WTC11 (cell line): ENCODE measurements around the gene RNF214. TPM values are rescaled to one million over a fixed set of nuclear protein-coding genes. Genes with fewer than 3 reads are reported as not detected.

Source experiments
- ATAC-seq: fragments of 200-7000 bp; cut with Tn5 transposase; 2 replicates; pipeline ENCODE4 v1.10.0; 2021; ENCODE audit warnings: mild to moderate bottlenecking, moderate library complexity
- CTCF ChIA-PET: fragments of 300-600 bp; sonication (Branson Sonifier 250); formaldehyde crosslinking; loops from one replicate; lab custom pipeline; 2021; ENCODE audit warnings: antibody characterized with exemption; lab: Charles Lee
- POLR2A ChIA-PET: fragments of 350-600 bp; sonication (Branson Sonifier 250); formaldehyde crosslinking; loops from one replicate; lab custom pipeline; 2021; ENCODE audit warnings: antibody characterized with exemption; lab: Charles Lee
- DNase-seq: peaks from one replicate; pipeline ENCODE4 v3.0.0; 2021; ENCODE audit warnings: low spot score
- H3K27ac Mint-ChIP-seq: 2 replicates; pipeline ENCODE4 v1.8.0; 2021; ENCODE audit warnings: mixed read lengths
- H3K27me3 Mint-ChIP-seq: 2 replicates; pipeline ENCODE4 v1.8.0; 2021; ENCODE audit warnings: low read depth, mild to moderate bottlenecking, moderate library complexity, mixed read lengths
- H3K36me3 Mint-ChIP-seq: 2 replicates; pipeline ENCODE4 v1.8.0; 2021; ENCODE audit warnings: mixed read lengths
- H3K4me1 Mint-ChIP-seq: 2 replicates; pipeline ENCODE4 v1.8.0; 2022; ENCODE audit warnings: mixed read lengths
- H3K4me3 Mint-ChIP-seq: 2 replicates; pipeline ENCODE4 v1.8.0; 2021; ENCODE audit warnings: mild to moderate bottlenecking, moderate library complexity, mixed read lengths
- H3K9me3 Mint-ChIP-seq: 2 replicates; pipeline ENCODE4 v1.8.0; 2021; ENCODE audit warnings: mixed read lengths
- ARID4B ChIP-seq: sonication (generic); formaldehyde crosslinking; IDR thresholded peaks from 2 replicates; pipeline ENCODE4 v1.8.0; 2023; ENCODE audit warnings: missing genetic modification reagents, mild to moderate bottlenecking, borderline replicate concordance
- E2F1 ChIP-seq: sonication (generic); formaldehyde crosslinking; IDR thresholded peaks from 2 replicates; pipeline ENCODE4 v1.8.0; 2022; ENCODE audit warnings: mild to moderate bottlenecking, missing genetic modification reagents
- E2F5 ChIP-seq: sonication (generic); formaldehyde crosslinking; IDR thresholded peaks from 2 replicates; pipeline ENCODE4 v1.8.1; 2022; ENCODE audit warnings: mild to moderate bottlenecking, moderate library complexity, missing genetic modification reagents
- GABPB1 ChIP-seq: sonication (generic); formaldehyde crosslinking; IDR thresholded peaks from 2 replicates; pipeline ENCODE4 v1.8.1; 2023; ENCODE audit warnings: mild to moderate bottlenecking, missing genetic modification reagents
- GRHL2 ChIP-seq: fragments of 250-450 bp; sonication (Bioruptor Pico); IDR thresholded peaks from 2 replicates; pipeline ENCODE4 v1.8.0; 2022; ENCODE audit warnings: mild to moderate bottlenecking, moderate library complexity; ENCODE audit not compliant: insufficient replicate concordance, severe bottlenecking
- JUN ChIP-seq: sonication (generic); formaldehyde crosslinking; IDR thresholded peaks from 2 replicates; pipeline ENCODE4 v1.8.0; 2023; ENCODE audit warnings: mild to moderate bottlenecking, missing genetic modification reagents
- MLX ChIP-seq: sonication (generic); formaldehyde crosslinking; IDR thresholded peaks from 2 replicates; pipeline ENCODE4 v1.8.1; 2023; ENCODE audit warnings: mild to moderate bottlenecking, missing genetic modification reagents, moderate library complexity
- MXD4 ChIP-seq: fragments of 250-450 bp; sonication (Bioruptor Pico); IDR thresholded peaks from 2 replicates; pipeline ENCODE4 v1.8.0; 2021; ENCODE audit warnings: mild to moderate bottlenecking, moderate library complexity, borderline replicate concordance
- NR1H2 ChIP-seq: sonication (generic); formaldehyde crosslinking; IDR thresholded peaks from 2 replicates; pipeline ENCODE4 v1.9.0; 2021; ENCODE audit warnings: mild to moderate bottlenecking, moderate library complexity, missing genetic modification reagents
- PRRX2 ChIP-seq: fragments of 250-450 bp; sonication (Bioruptor Pico); IDR thresholded peaks from 2 replicates; pipeline ENCODE4 v1.8.0; 2021; ENCODE audit warnings: mild to moderate bottlenecking
- TCF7 ChIP-seq: sonication (generic); formaldehyde crosslinking; IDR thresholded peaks from 2 replicates; pipeline ENCODE4 v1.8.0; 2022; ENCODE audit warnings: mild to moderate bottlenecking, low read depth, missing genetic modification reagents, moderate library complexity
- TEAD4 ChIP-seq: sonication (generic); formaldehyde crosslinking; IDR thresholded peaks from 2 replicates; pipeline ENCODE4 v1.8.0; 2022; ENCODE audit warnings: mild to moderate bottlenecking, missing genetic modification reagents
- ZNF232 ChIP-seq: sonication (generic); formaldehyde crosslinking; IDR thresholded peaks from 2 replicates; pipeline ENCODE4 v1.8.0; 2022; ENCODE audit warnings: mild to moderate bottlenecking, missing genetic modification reagents
- ZNF317 ChIP-seq: sonication (generic); formaldehyde crosslinking; IDR thresholded peaks from 2 replicates; pipeline ENCODE4 v1.8.1; 2023; ENCODE audit warnings: low read depth, mild to moderate bottlenecking, moderate library complexity, missing genetic modification reagents, borderline replicate concordance
- ZNF425 ChIP-seq: fragments of 250-450 bp; sonication (Bioruptor Pico); conservative IDR thresholded peaks from 2 replicates; pipeline ENCODE4 v1.9.0; 2021; ENCODE audit warnings: mild to moderate bottlenecking
- ZSCAN18 ChIP-seq: fragments of 250-450 bp; sonication (Bioruptor Pico); IDR thresholded peaks from 2 replicates; pipeline ENCODE4 v2.1.2; 2022; ENCODE audit warnings: mild to moderate bottlenecking, moderate library complexity
- total RNA-seq: library from RNA; stranded (reverse); gene quantifications from 3 replicates; pipeline ENCODE4 v1.2.3, GENCODE V29; 2021
- TF ChIP-seq, protein P1 (sequence below): sonication (generic); formaldehyde crosslinking; IDR thresholded peaks from 2 replicates; pipeline ENCODE4 v1.8.1; 2023; ENCODE audit warnings: mild to moderate bottlenecking, moderate library complexity, missing genetic modification reagents
- TF ChIP-seq, protein P2 (sequence below): sonication (generic); formaldehyde crosslinking; IDR thresholded peaks from 2 replicates; pipeline ENCODE4 v1.8.0; 2023; ENCODE audit warnings: missing genetic modification reagents

Gene RNF214
- total RNA-seq, 1 experiment from 2014 or later, result 35.4 TPM

DNA sequence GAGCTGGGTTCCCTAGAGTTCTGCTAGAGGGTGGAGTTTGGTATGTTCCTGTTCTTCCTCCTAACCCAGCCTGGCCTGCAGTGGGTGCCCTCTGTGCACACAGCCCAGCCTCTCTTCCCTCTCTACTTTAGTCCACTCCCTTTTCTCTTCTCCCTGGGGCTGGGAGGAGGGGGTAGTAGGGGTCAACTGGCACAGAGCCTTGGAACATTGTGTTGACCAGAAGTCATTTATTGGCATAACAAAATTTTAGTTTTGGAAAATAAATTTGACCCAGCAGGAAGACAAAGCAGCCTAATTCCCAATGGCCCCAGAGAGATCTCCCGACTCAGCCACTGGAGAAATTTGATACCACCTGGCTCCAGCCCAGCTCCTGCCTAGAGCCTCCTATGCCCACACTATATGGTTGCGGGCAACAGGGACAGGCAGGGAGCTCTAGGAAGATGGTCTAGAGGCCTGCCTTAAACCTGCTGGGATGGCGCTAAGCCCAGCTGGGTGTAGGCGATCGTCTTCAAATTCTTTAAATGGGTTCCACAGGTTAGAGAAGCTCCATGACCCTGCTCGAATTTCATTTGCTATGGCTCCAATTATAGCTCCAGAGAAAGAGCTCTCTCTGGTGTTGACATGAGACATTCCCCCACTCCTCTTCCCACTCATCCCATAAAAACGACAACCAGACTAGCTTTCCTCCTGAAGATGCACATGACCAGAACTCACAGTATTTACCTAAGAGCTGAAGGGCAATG, 10.5 kb upstream of the RNF214 start (continued):
- TF ChIP-seq TCF7 (no peak), GRHL2 (no peak), NR1H2 (CRISPR knock-in tag) (no peak), ZNF425 (no peak), TEAD4 (CRISPR knock-in tag) (no peak), E2F5 (CRISPR knock-in tag) (no peak), ZNF317 (CRISPR knock-in tag) (no peak)
- TF ChIP-seq, protein P1, sequence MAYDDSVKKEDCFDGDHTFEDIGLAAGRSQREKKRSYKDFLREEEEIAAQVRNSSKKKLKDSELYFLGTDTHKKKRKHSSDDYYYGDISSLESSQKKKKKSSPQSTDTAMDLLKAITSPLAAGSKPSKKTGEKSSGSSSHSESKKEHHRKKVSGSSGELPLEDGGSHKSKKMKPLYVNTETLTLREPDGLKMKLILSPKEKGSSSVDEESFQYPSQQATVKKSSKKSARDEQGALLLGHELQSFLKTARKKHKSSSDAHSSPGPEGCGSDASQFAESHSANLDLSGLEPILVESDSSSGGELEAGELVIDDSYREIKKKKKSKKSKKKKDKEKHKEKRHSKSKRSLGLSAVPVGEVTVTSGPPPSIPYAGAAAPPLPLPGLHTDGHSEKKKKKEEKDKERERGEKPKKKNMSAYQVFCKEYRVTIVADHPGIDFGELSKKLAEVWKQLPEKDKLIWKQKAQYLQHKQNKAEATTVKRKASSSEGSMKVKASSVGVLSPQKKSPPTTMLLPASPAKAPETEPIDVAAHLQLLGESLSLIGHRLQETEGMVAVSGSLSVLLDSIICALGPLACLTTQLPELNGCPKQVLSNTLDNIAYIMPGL (CRISPR knock-in tag), result no peak
- TF ChIP-seq, protein P2, sequence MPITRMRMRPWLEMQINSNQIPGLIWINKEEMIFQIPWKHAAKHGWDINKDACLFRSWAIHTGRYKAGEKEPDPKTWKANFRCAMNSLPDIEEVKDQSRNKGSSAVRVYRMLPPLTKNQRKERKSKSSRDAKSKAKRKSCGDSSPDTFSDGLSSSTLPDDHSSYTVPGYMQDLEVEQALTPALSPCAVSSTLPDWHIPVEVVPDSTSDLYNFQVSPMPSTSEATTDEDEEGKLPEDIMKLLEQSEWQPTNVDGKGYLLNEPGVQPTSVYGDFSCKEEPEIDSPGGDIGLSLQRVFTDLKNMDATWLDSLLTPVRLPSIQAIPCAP, result no peak
- TF ChIP-seq, all 79 proteins: peak for 0

- CTCF ChIA-PET, result interaction anchor here (0.9 to 6.2 kb wide), 5 partner anchors 9 to 44 kb away, joined by 4 to 68 read pairs (median 14); partner anchors contain the start of genes PCSK7, RNF214 and SIDT2
- TF ChIP-seq, protein P1 (CRISPR knock-in tag), result no peak
- TF ChIP-seq MXD4 (CRISPR knock-in tag) (no peak), JUN (CRISPR knock-in tag) (no peak), ARID4B (CRISPR knock-in tag) (no peak), ZNF232 (CRISPR knock-in tag) (no peak), ZSCAN18 (CRISPR knock-in tag) (no peak), E2F1 (no peak), GABPB1 (CRISPR knock-in tag) (no peak), PRRX2 (no peak), MLX (CRISPR knock-in tag) (no peak)
Measured at GRCh38 chr11:117222991-117223740, 9.3 kb upstream of the RNF214 start.

More at GRCh38 chr11:117222991-117223740, 9.3 kb upstream of the RNF214 start:
- Mint-ChIP-seq H3K36me3 (peaks cover 14% of the 10 kb centered on the region; the same call in 1 of the 2 replicates), H3K4me3 (no peak overlapping the region), H3K4me1 (peaks cover 3% of the 10 kb centered on the region; the same call in 1 of the 2 replicates), H3K27me3 (no peaks in the 10 kb centered on the region), H3K27ac (no peak overlapping the region), H3K9me3 (no peaks in the 10 kb centered on the region)
- DNase-seq, result no peak
- ATAC-seq, result no peak
- POLR2A ChIA-PET, result no interaction called here
